ENCODE measurements around the gene COL16A1. TPM values are rescaled to one million over a fixed set of nuclear protein-coding genes. Genes with fewer than 3 reads are reported as not detected.

Gene COL16A1
- total RNA-seq, 1 donor from 2014 or later: 0.22 TPM

DNA sequence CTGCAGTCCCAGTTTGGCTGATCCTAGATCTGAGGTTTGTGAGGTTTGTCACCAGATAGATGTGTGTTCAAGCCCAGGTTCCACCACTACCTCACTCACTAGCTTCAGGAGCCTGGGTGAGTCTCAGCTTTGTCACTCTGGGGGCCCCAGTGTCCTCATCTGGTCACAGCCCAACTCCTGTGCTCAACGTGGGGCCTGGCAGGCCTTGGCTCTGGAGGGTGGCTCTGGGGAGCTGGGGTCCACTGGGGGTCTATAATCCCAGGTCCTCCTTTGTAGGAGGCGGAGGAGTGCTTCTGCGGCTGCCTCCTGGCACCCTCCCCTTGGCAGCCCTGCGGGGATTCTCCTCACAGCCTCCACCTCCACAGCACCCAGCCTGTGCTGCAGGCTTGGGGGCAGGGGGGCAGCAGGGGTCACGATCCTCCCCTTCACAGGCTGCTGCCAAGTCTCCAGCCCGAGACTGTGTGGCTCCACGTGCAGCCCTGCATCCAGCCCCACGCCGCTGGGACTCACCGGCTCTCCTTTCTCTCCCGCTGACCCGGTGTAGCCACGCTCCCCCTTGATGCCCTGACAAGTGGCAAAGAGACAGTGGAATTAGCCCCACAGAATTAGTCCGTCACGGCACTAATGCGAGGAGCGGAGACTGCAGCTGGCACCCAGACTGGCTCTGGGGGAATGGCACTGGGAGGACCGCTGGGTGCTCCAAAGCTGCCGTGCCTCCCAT, 36.6 kb downstream of the COL16A1 start:
- H3K27me3 ChIP-seq: no peaks in the 10 kb centered on the region
- no peaks in the 10 kb centered on the region for H3K36me3 Mint-ChIP-seq
- peaks cover 5% of the 10 kb centered on the region for H3K27me3 Mint-ChIP-seq (ENCODE audit: insufficient read depth, low read depth)
- peaks cover 25% of the 10 kb centered on the region for H3K4me1 Mint-ChIP-seq
- H3K9me3 Mint-ChIP-seq: no peaks in the 10 kb centered on the region
- no peaks in the 10 kb centered on the region for H3K79me2 ChIP-seq (ENCODE audit: low read depth)
- no peak for TF ChIP-seq EZH2 (IDR thresholded peaks at IDR 0.05)
- TF ChIP-seq, protein P1, sequence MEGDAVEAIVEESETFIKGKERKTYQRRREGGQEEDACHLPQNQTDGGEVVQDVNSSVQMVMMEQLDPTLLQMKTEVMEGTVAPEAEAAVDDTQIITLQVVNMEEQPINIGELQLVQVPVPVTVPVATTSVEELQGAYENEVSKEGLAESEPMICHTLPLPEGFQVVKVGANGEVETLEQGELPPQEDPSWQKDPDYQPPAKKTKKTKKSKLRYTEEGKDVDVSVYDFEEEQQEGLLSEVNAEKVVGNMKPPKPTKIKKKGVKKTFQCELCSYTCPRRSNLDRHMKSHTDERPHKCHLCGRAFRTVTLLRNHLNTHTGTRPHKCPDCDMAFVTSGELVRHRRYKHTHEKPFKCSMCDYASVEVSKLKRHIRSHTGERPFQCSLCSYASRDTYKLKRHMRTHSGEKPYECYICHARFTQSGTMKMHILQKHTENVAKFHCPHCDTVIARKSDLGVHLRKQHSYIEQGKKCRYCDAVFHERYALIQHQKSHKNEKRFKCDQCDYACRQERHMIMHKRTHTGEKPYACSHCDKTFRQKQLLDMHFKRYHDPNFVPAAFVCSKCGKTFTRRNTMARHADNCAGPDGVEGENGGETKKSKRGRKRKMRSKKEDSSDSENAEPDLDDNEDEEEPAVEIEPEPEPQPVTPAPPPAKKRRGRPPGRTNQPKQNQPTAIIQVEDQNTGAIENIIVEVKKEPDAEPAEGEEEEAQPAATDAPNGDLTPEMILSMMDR (IDR thresholded peaks at IDR 0.05): no peak
- TF ChIP-seq EZH2phosphoT487 (IDR thresholded peaks at IDR 0.05): no peak
- no peaks in the 10 kb centered on the region for H3K9me3 ChIP-seq (ENCODE audit: low read depth)
- H4K20me1 ChIP-seq (ENCODE audit: low read depth): no peaks in the 10 kb centered on the region
- H3K4me3 ChIP-seq: no peak overlapping the region
- H3K4me1 ChIP-seq: peaks cover 13% of the 10 kb centered on the region
- no peak overlapping the region for H3K27ac Mint-ChIP-seq
- H3K27ac ChIP-seq: no peak overlapping the region
- DNase-seq (ENCODE audit: low spot score): no peak
- no peaks in the 10 kb centered on the region for H3K36me3 ChIP-seq
- H3K9ac ChIP-seq: no peak overlapping the region
- no peak overlapping the region for H3K4me3 Mint-ChIP-seq
- H3F3A ChIP-seq (ENCODE audit: low read depth): no peaks in the 10 kb centered on the region
- H3K4me2 ChIP-seq: no peak overlapping the region
- no peak overlapping the region for H2AFZ ChIP-seq (replicated peaks)

DNA sequence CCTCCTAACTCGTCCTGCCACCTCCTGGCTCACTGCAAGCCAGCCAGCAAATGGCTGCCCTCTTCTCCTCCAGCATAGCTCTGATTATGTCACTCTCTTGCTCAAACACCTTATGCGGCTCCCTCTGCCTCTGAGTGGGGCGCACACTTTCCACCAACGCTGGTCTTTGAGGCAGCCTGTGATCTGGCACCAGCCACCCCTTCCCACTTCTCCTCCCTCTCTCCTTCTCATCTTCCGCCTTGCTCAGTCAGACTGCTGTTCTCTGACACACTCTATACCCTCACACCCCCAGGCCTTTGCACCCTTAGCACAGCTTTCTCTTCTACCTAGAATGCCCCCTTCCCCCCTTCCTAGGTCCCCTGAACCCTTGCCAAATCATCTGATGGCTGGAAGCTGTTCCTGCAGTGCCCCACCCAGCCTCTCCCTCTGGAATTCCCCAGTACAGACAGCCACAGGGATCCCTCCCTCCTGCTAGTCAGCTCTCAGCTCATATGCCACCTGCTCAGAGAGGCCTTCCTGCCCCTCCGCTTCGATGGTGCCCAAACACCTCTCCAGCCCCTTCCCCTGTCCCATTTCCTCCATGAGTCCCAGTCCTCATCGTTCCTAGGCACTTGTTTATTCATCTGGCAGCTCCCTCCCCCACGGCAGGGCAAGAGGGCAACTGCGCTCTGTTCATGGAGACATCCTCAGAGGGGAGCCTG, 37.4 kb downstream of the COL16A1 start:
- TF ChIP-seq, protein P1 (IDR thresholded peaks at IDR 0.05): no peak
- TF ChIP-seq EZH2phosphoT487 (IDR thresholded peaks at IDR 0.05) (no peak), EZH2 (IDR thresholded peaks at IDR 0.05) (no peak)
- Histone ChIP-seq H4K20me1 (ENCODE audit: low read depth) (no peaks in the 10 kb centered on the region), H3K9me3 (ENCODE audit: low read depth) (no peaks in the 10 kb centered on the region), H3K4me1 (peaks cover 13% of the 10 kb centered on the region), H3K9ac (no peak overlapping the region), H3F3A (ENCODE audit: low read depth) (no peaks in the 10 kb centered on the region), H3K36me3 (no peaks in the 10 kb centered on the region), H3K27me3 (no peaks in the 10 kb centered on the region), H3K4me2 (no peak overlapping the region), H3K27ac (no peak overlapping the region), H3K79me2 (ENCODE audit: low read depth) (no peaks in the 10 kb centered on the region), H2AFZ (replicated peaks) (no peak overlapping the region), H3K4me3 (no peak overlapping the region)
- Mint-ChIP-seq H3K27ac (peak overlapping the region; percentile 68), H3K36me3 (no peaks in the 10 kb centered on the region), H3K4me1 (peaks cover 25% of the 10 kb centered on the region), H3K4me3 (no peak overlapping the region), H3K27me3 (ENCODE audit: insufficient read depth, low read depth) (peaks cover 4% of the 10 kb centered on the region), H3K9me3 (no peaks in the 10 kb centered on the region)
- DNase-seq (ENCODE audit: low spot score): no peak

DNA sequence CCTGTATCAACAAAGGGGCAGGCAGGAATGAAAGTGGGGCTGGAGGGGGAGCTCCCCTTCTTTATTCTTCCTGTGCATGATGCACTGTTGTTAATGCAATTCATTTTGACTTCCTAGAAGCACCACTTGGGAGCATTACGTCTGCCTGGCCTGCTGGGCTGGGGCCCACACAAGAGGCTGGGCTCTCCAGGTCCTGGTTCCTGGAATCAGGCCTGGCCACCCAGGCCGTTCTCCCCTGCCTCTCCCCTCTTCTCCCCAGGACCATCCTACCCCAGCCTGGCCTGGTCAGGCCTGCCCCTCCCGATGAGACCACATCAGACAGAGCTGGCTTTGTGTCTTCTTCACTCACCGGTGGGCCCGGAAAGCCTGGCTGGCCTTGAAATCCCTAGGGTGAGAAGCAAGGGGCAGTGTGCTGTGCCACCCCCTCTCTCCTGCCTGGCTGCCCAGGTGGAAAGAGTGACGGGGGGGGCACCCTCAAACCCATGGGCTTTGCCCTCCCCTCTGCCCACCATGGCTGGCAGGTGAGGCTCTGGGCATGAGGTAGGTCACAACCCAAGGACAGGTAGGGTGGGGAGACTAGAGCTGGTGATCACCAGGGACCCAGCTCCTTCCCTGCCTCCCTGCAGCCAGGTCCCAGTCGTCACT, 38.5 kb downstream of the COL16A1 start:
- no peaks in the 10 kb centered on the region for H3F3A ChIP-seq (ENCODE audit: low read depth)
- Mint-ChIP-seq H3K27me3 (ENCODE audit: insufficient read depth, low read depth) (peaks cover 5% of the 10 kb centered on the region), H3K9me3 (no peaks in the 10 kb centered on the region), H3K27ac (no peak overlapping the region), H3K36me3 (no peaks in the 10 kb centered on the region), H3K4me1 (peaks cover 21% of the 10 kb centered on the region), H3K4me3 (no peak overlapping the region)
- no peak overlapping the region for H3K9ac ChIP-seq
- H3K27ac ChIP-seq: no peak overlapping the region
- H3K4me2 ChIP-seq: no peak overlapping the region
- no peaks in the 10 kb centered on the region for H3K27me3 ChIP-seq
- H4K20me1 ChIP-seq (ENCODE audit: low read depth): no peaks in the 10 kb centered on the region
- H3K4me3 ChIP-seq: no peak overlapping the region
- no peaks in the 10 kb centered on the region for H3K36me3 ChIP-seq
- peaks cover 6% of the 10 kb centered on the region for H3K4me1 ChIP-seq
- no peaks in the 10 kb centered on the region for H3K79me2 ChIP-seq (ENCODE audit: low read depth)
- TF ChIP-seq, protein P1 (IDR thresholded peaks at IDR 0.05): no peak
- no peak for TF ChIP-seq EZH2phosphoT487 (IDR thresholded peaks at IDR 0.05)
- no peak for TF ChIP-seq EZH2 (IDR thresholded peaks at IDR 0.05)
- H2AFZ ChIP-seq (replicated peaks): no peak overlapping the region
- no peak for DNase-seq (ENCODE audit: low spot score)
- no peaks in the 10 kb centered on the region for H3K9me3 ChIP-seq (ENCODE audit: low read depth)
